ENCODE results near the gene ABCC9.
"Not testable (repeated sequence)": the region's sequence is repeated elsewhere in the genome, so short reads cannot be mapped to it uniquely, and the experiment has no call there.

The ABCC9 gene

GRCh38 chr12:21933656-21934055 lies 7.6 kb downstream of the ABCC9 start:
- DNase-seq (ENCODE audit: low read depth): no peak

DNA sequence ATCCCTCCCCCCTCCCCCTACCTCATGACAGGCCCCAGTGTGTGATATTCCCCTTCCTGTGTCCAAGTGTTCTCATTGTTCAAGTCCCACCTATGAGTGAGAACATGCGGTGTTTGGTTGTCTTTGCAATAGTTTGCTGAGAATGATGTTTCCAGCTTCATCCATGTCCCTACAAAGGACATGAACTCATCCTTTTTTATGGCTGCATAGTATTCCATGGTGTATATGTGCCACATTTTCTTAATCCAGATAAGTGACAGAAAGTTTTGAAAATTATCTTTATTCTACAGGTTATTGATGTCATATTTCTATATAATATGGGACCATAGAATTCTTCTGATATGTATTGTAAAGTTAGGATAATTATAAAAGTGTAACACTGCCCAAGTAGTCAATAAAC lies 11.3 kb downstream of the ABCC9 start:
- not testable (repeated sequence) for DNase-seq (ENCODE audit: low read depth)

DNA sequence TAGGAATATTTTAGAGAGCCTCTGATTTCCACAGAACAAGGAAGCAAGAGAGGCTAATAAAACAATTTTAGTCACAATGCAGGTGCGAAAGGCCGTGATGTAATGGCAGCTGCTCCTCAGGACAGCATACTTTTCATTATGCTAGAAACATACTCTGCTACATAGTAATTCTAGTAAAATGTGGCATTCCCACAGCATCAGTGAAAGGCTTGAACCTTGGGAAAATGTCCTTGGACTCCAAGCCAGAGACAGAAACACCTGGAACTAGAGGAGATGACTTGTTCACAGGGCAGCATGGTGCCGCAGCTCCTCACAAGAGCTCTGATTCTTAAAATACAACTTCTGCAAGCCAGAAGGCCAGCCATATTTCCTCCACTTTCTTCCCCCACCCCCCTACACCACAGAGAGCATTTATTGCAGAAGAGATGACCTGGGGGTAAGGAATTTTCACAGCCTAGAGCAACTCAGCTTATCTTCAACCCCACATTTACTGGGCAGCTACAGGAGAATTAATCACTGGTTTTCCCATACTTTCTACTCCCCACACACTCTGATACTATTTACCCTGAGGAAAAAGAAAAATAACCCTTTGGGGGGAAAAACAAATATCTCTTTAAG lies 15.8 kb downstream of the ABCC9 start:
- no peak for DNase-seq (ENCODE audit: low read depth)

DNA sequence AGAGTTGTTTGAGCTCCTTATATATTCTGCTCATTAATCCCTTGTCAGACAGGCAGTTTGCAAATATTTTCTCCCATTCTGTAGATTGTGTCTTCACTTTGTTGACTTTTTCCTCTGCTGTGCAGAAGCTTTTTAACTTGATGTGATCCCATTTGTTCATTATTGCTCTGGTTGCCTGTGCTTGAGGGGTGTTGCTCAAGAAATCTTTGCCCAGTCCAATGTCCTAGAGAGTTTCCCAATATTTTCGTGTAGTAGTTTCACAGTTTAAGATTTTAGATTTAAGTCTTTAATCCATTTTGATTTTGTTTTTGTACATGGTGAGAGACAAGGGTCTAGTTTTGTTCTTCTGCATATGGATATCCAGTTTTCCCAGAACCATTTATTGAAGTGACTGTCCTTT lies 19.8 kb downstream of the ABCC9 start:
- DNase-seq (ENCODE audit: low read depth): no peak

GRCh38 chr12:21918456-21918855 lies 22.8 kb downstream of the ABCC9 start:
- DNase-seq (ENCODE audit: low read depth): no peak

- peak; percentile 46 for DNase-seq (ENCODE audit: low read depth)
Observed at GRCh38 chr12:21913823-21914222, 27.4 kb downstream of the ABCC9 start.

GRCh38 chr12:21912318-21912717 lies 28.9 kb downstream of the ABCC9 start:
- peak; percentile 5 for DNase-seq (ENCODE audit: low read depth)

DNA sequence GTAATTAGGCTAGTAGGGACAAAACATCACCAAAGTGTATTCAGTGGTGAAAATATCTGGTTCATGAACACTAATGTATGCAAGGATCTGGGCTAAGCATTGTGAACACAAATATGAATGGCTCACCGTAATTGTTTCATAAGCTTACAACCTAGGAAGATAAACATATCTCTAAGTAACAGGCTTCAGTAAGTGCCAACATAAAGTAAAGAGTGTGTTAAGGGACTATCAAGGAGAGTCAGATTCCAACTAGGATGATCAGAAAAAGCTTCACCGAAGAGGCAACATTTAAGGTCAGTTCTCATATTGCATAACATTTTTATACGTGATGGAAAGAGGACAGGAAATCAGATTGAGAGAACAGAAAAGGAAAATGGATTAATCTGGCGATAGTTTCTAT lies 29.4 kb downstream of the ABCC9 start:
- no peak for DNase-seq (ENCODE audit: low read depth)

DNA sequence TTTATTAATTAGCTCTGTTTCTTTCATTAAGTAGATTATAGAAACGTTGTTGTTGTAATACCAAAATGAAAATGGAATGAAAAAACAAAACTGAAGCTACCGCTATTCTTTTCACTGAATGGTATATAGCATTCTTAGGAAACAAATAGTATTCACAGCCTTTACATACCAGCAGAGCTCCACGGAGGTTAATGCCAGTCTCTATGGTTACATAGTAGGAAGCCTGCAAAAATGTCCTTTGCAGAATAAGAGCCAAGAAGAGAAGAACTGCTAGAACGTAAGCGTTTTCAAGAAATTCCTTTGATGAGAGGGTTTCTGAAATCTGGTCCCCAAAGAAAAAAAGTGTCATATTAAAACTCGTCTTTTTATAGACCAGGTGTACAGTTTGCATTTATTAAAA lies 30.6 kb downstream of the ABCC9 start:
- no peak for DNase-seq (ENCODE audit: low read depth)

DNA sequence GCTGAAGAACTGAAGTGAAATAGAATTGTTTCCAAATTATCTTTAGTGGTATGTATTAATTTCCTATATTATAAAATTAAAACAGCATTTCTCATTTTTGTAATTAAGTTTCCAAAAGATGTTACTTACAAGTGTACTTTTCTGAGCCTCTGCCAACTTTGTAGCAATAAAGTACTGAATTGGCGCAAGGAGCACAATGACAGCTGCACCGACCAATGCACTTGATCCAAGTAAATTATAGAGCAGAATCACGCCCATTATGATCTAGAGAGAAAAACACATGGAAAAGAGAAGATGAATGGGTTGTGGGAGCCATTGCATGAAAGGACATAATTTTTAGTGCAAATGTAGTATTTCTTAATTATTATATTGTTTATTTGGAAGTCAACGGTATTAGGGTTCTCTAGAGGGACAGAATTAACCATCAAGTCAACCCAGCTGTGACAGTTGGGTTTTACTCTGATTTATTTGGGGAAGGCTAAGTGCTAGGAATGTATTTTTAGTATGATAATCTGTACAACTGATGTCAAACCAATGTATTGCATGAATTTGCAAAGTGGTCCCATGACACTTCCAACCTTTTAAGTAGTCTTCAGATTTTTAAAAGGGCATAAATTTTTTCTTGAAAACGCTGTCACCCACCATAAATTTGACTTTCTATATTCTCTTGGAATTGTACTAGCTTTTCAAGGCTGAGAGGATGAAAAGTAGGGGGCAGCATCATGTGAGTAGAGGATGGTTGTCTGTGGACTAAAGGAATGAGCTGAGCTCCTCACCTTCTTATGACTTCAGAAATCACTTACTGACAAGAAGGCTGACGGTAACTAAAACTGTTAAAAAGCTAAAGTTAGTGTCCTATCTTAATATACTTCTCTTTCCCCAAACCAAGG lies 33.0 kb downstream of the ABCC9 start:
- no peak for DNase-seq (ENCODE audit: low read depth)

DNA sequence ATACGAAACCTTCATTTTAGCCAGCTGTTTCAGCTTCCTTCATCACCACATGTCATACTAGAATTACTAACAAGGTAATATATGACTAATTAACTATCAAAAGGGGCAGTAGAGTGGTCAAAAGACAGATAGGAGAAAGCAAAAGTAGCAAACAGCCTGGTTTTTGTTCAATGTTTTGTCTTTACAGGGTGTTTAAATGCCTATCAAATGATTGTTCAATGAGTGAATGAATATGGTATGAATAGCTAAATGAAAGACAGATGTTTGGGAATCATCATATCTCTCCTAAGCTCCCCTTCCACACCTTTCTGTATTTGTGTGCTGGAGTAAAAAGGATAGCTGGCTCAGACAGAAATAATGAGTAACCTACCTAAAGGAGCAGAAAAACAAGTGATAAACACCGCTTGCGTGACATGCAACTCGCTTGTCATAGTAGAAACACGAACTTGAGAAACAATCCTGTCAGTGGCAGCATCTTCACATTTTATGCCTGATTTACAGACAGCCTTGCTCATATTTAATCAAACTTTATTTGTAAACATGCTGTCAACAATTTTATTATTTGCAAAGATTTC lies 34.2 kb downstream of the ABCC9 start:
- peak; percentile 13 for DNase-seq (ENCODE audit: low read depth)

- DNase-seq (ENCODE audit: low read depth): not testable (repeated sequence)
Observed at GRCh38 chr12:21899532-21899931, 41.7 kb downstream of the ABCC9 start.

GRCh38 chr12:21895651-21896050 lies 45.6 kb downstream of the ABCC9 start:
- DNase-seq (ENCODE audit: low read depth): no peak

DNA sequence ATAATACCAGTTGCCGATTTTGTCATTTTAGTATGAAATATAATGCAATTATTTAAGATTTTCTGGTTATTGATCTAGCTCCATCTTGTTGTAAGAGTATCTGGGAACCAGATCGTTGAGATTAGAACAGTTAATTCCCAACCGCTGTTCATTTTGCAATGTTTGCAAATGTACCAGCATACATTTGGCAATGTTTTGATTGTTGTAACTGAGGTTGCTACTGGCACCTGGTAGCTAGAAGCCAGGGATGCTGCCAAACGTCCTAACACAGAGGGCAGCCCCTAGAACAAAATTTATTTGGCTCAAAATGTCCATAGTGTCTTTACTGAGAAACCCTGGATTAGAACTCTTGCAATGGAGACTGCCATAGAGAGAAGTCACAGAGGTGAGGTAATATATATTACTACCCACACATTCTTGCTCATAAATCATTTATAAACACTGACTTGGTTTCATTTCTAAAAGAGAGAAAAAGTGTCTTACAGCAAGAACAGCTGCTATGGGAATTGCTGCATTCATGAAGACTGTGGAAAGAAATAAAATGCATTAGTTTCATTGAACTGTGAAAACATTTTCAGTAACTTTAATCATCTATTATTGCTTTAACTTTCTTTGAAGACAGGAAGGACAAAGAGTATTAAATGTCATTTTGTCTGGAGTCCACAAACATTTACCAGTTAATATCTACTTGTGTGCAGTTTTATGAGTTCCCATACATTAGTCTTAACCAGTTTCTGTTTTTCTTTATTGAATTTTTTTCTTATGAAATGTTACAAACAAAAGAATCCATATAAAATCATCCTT lies 46.2 kb downstream of the ABCC9 start:
- peak; percentile 45 for DNase-seq (ENCODE audit: low read depth)

- DNase-seq (ENCODE audit: low read depth): no peak
Observed at GRCh38 chr12:21893924-21894323, 47.3 kb downstream of the ABCC9 start.

- no peak for DNase-seq (ENCODE audit: low read depth)
Observed at GRCh38 chr12:21892341-21892740, 48.9 kb downstream of the ABCC9 start.

GRCh38 chr12:21891751-21892217 lies 49.4 kb downstream of the ABCC9 start:
- peak; percentile 69 for DNase-seq (ENCODE audit: low read depth)

- DNase-seq (ENCODE audit: low read depth): peak; percentile 10
Observed at GRCh38 chr12:21888276-21888863, 52.9 kb downstream of the ABCC9 start.

GRCh38 chr12:21884936-21885335 lies 56.3 kb downstream of the ABCC9 start:
- DNase-seq (ENCODE audit: low read depth): no peak

DNA sequence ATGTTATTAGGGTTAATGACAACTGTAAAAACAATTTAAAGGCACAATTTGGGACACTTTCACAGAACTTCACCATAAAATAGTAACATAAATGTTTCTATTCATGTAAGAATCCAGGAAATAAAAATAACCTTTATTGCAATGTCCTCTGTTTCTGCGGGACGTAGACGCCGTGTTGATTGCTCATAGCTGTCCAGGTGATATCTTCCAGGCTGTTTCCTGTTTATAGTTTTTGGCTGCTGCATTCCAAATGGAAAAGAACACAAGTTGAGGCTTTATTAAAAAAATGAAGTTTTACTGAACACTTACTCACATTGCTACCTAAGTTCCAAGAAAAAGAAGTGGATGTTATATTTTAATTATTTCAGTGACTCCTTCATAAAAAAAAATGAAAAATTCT lies 58.6 kb downstream of the ABCC9 start:
- DNase-seq (ENCODE audit: low read depth): no peak

GRCh38 chr12:21881965-21882364 lies 59.3 kb downstream of the ABCC9 start:
- DNase-seq (ENCODE audit: low read depth): no peak

- DNase-seq (ENCODE audit: low read depth): no peak
Observed at GRCh38 chr12:21879312-21879711, 61.9 kb downstream of the ABCC9 start.

Data from fibroblast of gingiva (primary cell).